ENCODE measurements around the gene HIF3A.

HIF3A gene

DNA sequence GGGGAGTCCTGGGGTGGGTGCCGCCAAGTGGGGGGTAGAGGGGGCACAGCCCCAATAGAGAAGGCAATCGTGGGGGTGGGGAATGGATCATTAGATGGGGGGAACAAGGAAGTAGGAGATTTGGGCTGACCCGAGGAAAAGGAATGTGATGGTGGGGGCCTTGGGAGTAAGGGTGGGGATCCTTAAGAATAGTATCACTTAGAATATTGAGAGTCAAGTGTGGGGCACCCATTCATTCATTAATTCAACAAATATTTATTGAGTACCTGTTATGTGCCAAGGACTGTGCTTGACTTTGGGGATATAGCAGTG, 50.7 kb downstream of the HIF3A start:
- H3K36me3 ChIP-seq (ENCODE audit: insufficient read depth, low read length), result peaks cover 2% of the 10 kb centered on the region; the same call in 1 of the 2 replicates
- no peak overlapping the region; the same call in 1 of the 2 replicates for H2AFZ ChIP-seq (ENCODE audit: low read length)
- H3K9me2 ChIP-seq (replicated peaks; ENCODE audit: low read depth, low read length), result no peaks in the 10 kb centered on the region
- H3K4me1 ChIP-seq (ENCODE audit: insufficient read depth, low read length, poor library complexity, severe bottlenecking), result peaks cover 51% of the 10 kb centered on the region
- H3K9ac ChIP-seq (ENCODE audit: low read depth, low read length, poor library complexity, severe bottlenecking), result peak overlapping the region; percentile 100
- peaks cover 55% of the 10 kb centered on the region for H3K79me2 ChIP-seq (ENCODE audit: insufficient read depth, low read length)
- H3K4me3 ChIP-seq (ENCODE audit: low read length, poor library complexity, severe bottlenecking), result peak overlapping the region; percentile 100
- peaks cover 39% of the 10 kb centered on the region for H4K20me1 ChIP-seq (ENCODE audit: insufficient read depth, low read length, poor library complexity, severe bottlenecking)
- H3K27me3 ChIP-seq (ENCODE audit: insufficient read depth, low read length, poor library complexity, severe bottlenecking), result no peaks in the 10 kb centered on the region
- TF ChIP-seq, protein P1, sequence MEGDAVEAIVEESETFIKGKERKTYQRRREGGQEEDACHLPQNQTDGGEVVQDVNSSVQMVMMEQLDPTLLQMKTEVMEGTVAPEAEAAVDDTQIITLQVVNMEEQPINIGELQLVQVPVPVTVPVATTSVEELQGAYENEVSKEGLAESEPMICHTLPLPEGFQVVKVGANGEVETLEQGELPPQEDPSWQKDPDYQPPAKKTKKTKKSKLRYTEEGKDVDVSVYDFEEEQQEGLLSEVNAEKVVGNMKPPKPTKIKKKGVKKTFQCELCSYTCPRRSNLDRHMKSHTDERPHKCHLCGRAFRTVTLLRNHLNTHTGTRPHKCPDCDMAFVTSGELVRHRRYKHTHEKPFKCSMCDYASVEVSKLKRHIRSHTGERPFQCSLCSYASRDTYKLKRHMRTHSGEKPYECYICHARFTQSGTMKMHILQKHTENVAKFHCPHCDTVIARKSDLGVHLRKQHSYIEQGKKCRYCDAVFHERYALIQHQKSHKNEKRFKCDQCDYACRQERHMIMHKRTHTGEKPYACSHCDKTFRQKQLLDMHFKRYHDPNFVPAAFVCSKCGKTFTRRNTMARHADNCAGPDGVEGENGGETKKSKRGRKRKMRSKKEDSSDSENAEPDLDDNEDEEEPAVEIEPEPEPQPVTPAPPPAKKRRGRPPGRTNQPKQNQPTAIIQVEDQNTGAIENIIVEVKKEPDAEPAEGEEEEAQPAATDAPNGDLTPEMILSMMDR (conservative IDR thresholded peaks at IDR 0.05; ENCODE audit: low read length), result no peak
- peak overlapping the region; percentile 98 for H3K4me2 ChIP-seq (ENCODE audit: low read depth, low read length, poor library complexity, severe bottlenecking)
- no peaks in the 10 kb centered on the region for H3F3A ChIP-seq (ENCODE audit: low read depth)
- H3K9me3 ChIP-seq (ENCODE audit: insufficient read depth, low read depth, low read length), result no peaks in the 10 kb centered on the region

DNA sequence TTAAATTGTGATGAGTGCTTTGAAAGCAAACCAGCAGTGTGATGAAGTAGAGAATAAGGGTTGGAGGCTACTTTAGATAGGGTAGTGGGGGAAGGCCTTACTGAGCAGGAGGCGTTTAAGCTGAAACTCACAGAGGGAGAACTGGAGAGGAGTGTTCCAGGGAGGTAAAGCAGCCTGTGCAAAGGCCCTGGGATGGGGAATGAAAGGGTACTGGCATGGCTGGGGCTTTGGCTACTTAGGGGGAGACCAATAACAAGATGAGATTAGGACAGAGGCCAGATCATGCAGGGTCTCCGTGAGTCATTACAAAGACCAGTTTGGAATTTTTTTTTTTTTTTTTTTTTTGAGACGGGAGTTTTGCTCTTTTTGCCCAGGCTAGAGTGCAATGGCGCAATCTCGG, 51.1 kb downstream of the HIF3A start:
- Histone ChIP-seq H3F3A (ENCODE audit: low read depth) (no peaks in the 10 kb centered on the region), H3K9ac (ENCODE audit: low read depth, low read length, poor library complexity, severe bottlenecking) (peak overlapping the region; percentile 100), H3K79me2 (ENCODE audit: insufficient read depth, low read length) (peaks cover 59% of the 10 kb centered on the region)

DNA sequence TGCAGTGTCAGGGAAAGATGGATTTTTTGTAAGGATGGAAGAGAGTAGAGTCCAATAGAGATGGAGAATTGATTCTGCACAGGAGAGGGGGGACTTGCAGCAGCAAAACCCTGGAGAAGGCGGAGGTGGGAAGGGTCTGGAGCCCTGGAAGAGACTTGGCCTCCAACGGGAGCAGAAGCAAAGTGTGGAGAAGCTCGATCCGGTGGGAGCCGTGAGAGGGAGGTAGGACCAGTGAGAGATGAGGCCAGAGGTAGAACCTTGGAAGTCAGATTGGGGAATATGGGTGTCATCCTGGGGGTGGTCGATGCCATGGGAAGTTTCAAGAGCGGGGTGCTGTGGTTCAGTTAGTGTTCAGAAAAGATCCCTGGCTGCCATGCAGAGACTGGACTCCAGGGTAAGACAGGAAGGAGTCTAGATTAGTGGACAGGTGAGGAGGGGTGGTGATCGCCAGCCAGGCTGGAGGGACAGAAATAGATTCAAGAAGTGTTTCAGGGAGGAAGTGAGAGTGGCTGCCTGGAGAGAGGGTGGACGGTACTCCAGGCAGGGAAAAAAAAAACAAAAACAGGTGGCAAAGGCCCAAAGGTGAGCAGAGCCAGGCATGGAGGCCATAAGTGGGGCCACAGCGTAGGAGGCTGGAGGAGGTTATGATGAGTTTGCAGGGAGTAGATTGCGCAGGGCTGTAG, 52.6 kb downstream of the HIF3A start:
- H3K36me3 ChIP-seq (ENCODE audit: insufficient read depth, low read length), result peaks cover 13% of the 10 kb centered on the region
- H3K9ac ChIP-seq (ENCODE audit: low read depth, low read length, poor library complexity, severe bottlenecking), result peak overlapping the region; percentile 45
- TF ChIP-seq, protein P1 (conservative IDR thresholded peaks at IDR 0.05; ENCODE audit: low read length), result no peak
- no peak for TF ChIP-seq EZH2phosphoT487 (IDR thresholded peaks at IDR 0.05; ENCODE audit: borderline replicate concordance)
- peaks cover 39% of the 10 kb centered on the region for H4K20me1 ChIP-seq (ENCODE audit: insufficient read depth, low read length, poor library complexity, severe bottlenecking)
- H3K4me1 ChIP-seq (ENCODE audit: insufficient read depth, low read length, poor library complexity, severe bottlenecking), result peaks cover 51% of the 10 kb centered on the region
- peak overlapping the region; percentile 100 for H3K4me3 ChIP-seq (ENCODE audit: low read length, poor library complexity, severe bottlenecking)
- no peaks in the 10 kb centered on the region for H3K9me2 ChIP-seq (replicated peaks; ENCODE audit: low read depth, low read length)
- H3K4me2 ChIP-seq (ENCODE audit: low read depth, low read length, poor library complexity, severe bottlenecking), result peak overlapping the region; percentile 98
- no peak overlapping the region for H2AFZ ChIP-seq (ENCODE audit: low read length)
- no peaks in the 10 kb centered on the region for H3K27me3 ChIP-seq (ENCODE audit: insufficient read depth, low read length, poor library complexity, severe bottlenecking)
- no peaks in the 10 kb centered on the region for H3K9me3 ChIP-seq (ENCODE audit: insufficient read depth, low read depth, low read length)
- H3F3A ChIP-seq (ENCODE audit: low read depth), result no peaks in the 10 kb centered on the region
- peaks cover 68% of the 10 kb centered on the region for H3K79me2 ChIP-seq (ENCODE audit: insufficient read depth, low read length)

More for the DNA sequence above, 51.1 kb downstream of the HIF3A start:
- peaks cover 2% of the 10 kb centered on the region; the same call in 1 of the 2 replicates for H3K36me3 ChIP-seq (ENCODE audit: insufficient read depth, low read length)
- peak overlapping the region; percentile 98 for H3K4me2 ChIP-seq (ENCODE audit: low read depth, low read length, poor library complexity, severe bottlenecking)
- peaks cover 51% of the 10 kb centered on the region for H3K4me1 ChIP-seq (ENCODE audit: insufficient read depth, low read length, poor library complexity, severe bottlenecking)
- H3K27me3 ChIP-seq (ENCODE audit: insufficient read depth, low read length, poor library complexity, severe bottlenecking), result no peaks in the 10 kb centered on the region
- TF ChIP-seq, protein P1 (conservative IDR thresholded peaks at IDR 0.05; ENCODE audit: low read length), result no peak
- no peak for TF ChIP-seq EZH2phosphoT487 (IDR thresholded peaks at IDR 0.05; ENCODE audit: borderline replicate concordance)
- H3K9me2 ChIP-seq (replicated peaks; ENCODE audit: low read depth, low read length), result no peaks in the 10 kb centered on the region
- H3K4me3 ChIP-seq (ENCODE audit: low read length, poor library complexity, severe bottlenecking), result peak overlapping the region; percentile 100
- H4K20me1 ChIP-seq (ENCODE audit: insufficient read depth, low read length, poor library complexity, severe bottlenecking), result peaks cover 39% of the 10 kb centered on the region
- H2AFZ ChIP-seq (ENCODE audit: low read length), result no peak overlapping the region
- H3K9me3 ChIP-seq (ENCODE audit: insufficient read depth, low read depth, low read length), result no peaks in the 10 kb centered on the region
